Parathyroid adenoma (tissue), 2 donors: Measurements from ENCODE around the gene DEPDC7.

ENCODE experiments used
- H2AFZ ChIP-seq: fragments of 300-600 bp; sonication (generic); one replicate; pipeline ENCODE4 v1.7.0; 2017; ENCODE audit warnings: antibody characterized with exemption, mild to moderate bottlenecking
- H3K27ac ChIP-seq: fragments of 300-600 bp; sonication (generic); one replicate; pipeline ENCODE4 v1.7.0; 2017
- H3K27me3 ChIP-seq: fragments of 300-600 bp; sonication (generic); one replicate; pipeline ENCODE4 v1.7.0; 2017; ENCODE audit warnings: low read length; ENCODE audit not compliant: control insufficient read depth, insufficient read depth
- H3K36me3 ChIP-seq: fragments of 300-600 bp; sonication (generic); one replicate; pipeline ENCODE4 v1.7.0; 2017; ENCODE audit warnings: low read length; ENCODE audit not compliant: control insufficient read depth, insufficient read depth
- H3K4me1 ChIP-seq: fragments of 300-600 bp; sonication (generic); one replicate; pipeline ENCODE4 v1.7.0; 2017; ENCODE audit warnings: control low read depth
- H3K4me2 ChIP-seq: fragments of 300-600 bp; sonication (generic); one replicate; pipeline ENCODE4 v1.7.0; 2017; ENCODE audit warnings: low read length
- H3K4me3 ChIP-seq: fragments of 300-600 bp; sonication (generic); one replicate; pipeline ENCODE4 v1.7.0; 2017; ENCODE audit warnings: low read depth, low read length
- H3K79me2 ChIP-seq: fragments of 300-600 bp; sonication (generic); one replicate; pipeline ENCODE4 v1.7.0; 2017; ENCODE audit warnings: control low read depth
- H3K9ac ChIP-seq: fragments of 300-600 bp; sonication (generic); one replicate; pipeline ENCODE4 v1.7.0; 2017; ENCODE audit warnings: mild to moderate bottlenecking
- H3K9me3 ChIP-seq: fragments of 300-600 bp; sonication (generic); one replicate; pipeline ENCODE4 v1.7.0; 2017; ENCODE audit warnings: low read length; ENCODE audit not compliant: control insufficient read depth
- TF ChIP-seq, protein P1 (sequence below): fragments of 300-600 bp; sonication (generic); IDR thresholded peaks from one replicate; pipeline ENCODE4 v1.7.0; 2017; ENCODE audit warnings: antibody characterized with exemption, mild to moderate bottlenecking
- donor health status: primary hyperparathyroidism.

DEPDC7 gene

DNA sequence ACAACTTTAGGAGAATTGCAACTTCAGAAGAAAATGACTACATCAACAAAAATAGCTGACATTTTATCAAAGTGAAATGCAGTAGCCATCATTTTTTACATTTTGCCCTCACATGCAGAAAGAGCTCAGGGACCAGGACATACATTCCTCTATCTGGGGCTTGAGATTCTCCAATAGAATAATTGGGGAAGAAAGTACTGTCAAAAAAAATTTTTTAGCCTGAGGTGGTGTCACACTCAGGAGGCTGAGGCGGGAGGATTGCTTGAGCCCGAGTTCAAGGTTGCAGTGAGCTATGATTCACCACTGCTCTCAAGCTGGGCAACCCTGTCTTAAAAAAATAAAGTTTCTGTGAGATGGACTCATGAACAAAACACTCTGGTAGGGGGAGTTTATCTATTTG lies 32.2 kb upstream of the DEPDC7 start:
- Histone ChIP-seq H3K9ac (no peak overlapping the region), H2AFZ (no peak overlapping the region), H3K4me1 (no peaks in the 10 kb centered on the region), H3K36me3 (no peaks in the 10 kb centered on the region), H3K4me2 (no peak overlapping the region), H3K4me3 (no peak overlapping the region), H3K27me3 (no peaks in the 10 kb centered on the region), H3K27ac (no peak overlapping the region), H3K79me2 (no peaks in the 10 kb centered on the region), H3K9me3 (no peaks in the 10 kb centered on the region)
- TF ChIP-seq, protein P1, sequence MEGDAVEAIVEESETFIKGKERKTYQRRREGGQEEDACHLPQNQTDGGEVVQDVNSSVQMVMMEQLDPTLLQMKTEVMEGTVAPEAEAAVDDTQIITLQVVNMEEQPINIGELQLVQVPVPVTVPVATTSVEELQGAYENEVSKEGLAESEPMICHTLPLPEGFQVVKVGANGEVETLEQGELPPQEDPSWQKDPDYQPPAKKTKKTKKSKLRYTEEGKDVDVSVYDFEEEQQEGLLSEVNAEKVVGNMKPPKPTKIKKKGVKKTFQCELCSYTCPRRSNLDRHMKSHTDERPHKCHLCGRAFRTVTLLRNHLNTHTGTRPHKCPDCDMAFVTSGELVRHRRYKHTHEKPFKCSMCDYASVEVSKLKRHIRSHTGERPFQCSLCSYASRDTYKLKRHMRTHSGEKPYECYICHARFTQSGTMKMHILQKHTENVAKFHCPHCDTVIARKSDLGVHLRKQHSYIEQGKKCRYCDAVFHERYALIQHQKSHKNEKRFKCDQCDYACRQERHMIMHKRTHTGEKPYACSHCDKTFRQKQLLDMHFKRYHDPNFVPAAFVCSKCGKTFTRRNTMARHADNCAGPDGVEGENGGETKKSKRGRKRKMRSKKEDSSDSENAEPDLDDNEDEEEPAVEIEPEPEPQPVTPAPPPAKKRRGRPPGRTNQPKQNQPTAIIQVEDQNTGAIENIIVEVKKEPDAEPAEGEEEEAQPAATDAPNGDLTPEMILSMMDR: no peak

- no peaks in the 10 kb centered on the region for H3K36me3 ChIP-seq
- no peaks in the 10 kb centered on the region for H3K27me3 ChIP-seq
- H3K4me2 ChIP-seq: no peak overlapping the region
- no peaks in the 10 kb centered on the region for H3K9me3 ChIP-seq
- TF ChIP-seq, protein P1: no peak
- H3K27ac ChIP-seq: no peak overlapping the region
- H2AFZ ChIP-seq: no peak overlapping the region
- no peaks in the 10 kb centered on the region for H3K4me1 ChIP-seq
- H3K9ac ChIP-seq: no peak overlapping the region
- no peaks in the 10 kb centered on the region for H3K79me2 ChIP-seq
- H3K4me3 ChIP-seq: no peak overlapping the region
Measured at GRCh38 chr11:32985600-32985999, 30.1 kb upstream of the DEPDC7 start.

DNA sequence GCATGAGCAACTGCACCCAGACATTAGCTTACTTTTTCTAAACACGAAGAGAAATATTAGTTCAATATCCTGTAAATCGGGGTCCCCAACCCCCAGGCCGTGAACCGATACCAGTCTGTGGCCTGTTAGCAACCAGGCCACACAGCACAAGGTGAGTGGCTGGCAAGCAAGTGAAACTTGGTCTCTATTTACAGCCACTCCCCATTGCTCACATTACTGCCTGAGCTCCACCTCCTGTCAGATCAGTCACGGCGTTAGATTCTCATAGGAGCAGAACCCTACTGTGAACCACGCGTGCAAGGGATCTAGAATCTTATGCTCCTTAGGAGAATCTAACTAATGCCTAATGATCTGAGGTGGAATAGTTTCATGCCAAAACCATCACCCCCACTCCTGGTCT lies 27.8 kb upstream of the DEPDC7 start:
- Histone ChIP-seq H3K4me1 (no peaks in the 10 kb centered on the region), H3K79me2 (no peaks in the 10 kb centered on the region), H3K9me3 (no peaks in the 10 kb centered on the region), H3K36me3 (no peaks in the 10 kb centered on the region), H2AFZ (peak overlapping the region; percentile 22), H3K4me2 (no peak overlapping the region), H3K27ac (no peak overlapping the region), H3K27me3 (no peaks in the 10 kb centered on the region), H3K9ac (no peak overlapping the region), H3K4me3 (no peak overlapping the region)
- TF ChIP-seq, protein P1: no peak

GRCh38 chr11:32990481-32990880 lies 25.2 kb upstream of the DEPDC7 start:
- no peak overlapping the region for H3K27ac ChIP-seq
- no peaks in the 10 kb centered on the region for H3K79me2 ChIP-seq
- TF ChIP-seq, protein P1: no peak
- H3K27me3 ChIP-seq: no peaks in the 10 kb centered on the region
- no peaks in the 10 kb centered on the region for H3K36me3 ChIP-seq
- no peak overlapping the region for H3K9ac ChIP-seq
- no peak overlapping the region for H3K4me2 ChIP-seq
- no peaks in the 10 kb centered on the region for H3K9me3 ChIP-seq
- no peaks in the 10 kb centered on the region for H3K4me1 ChIP-seq
- no peak overlapping the region for H2AFZ ChIP-seq
- H3K4me3 ChIP-seq: no peak overlapping the region

- H3K27me3 ChIP-seq: no peaks in the 10 kb centered on the region
- TF ChIP-seq, protein P1: no peak
- no peaks in the 10 kb centered on the region for H3K9me3 ChIP-seq
- H3K4me3 ChIP-seq: no peak overlapping the region
- H3K4me2 ChIP-seq: no peak overlapping the region
- no peak overlapping the region for H2AFZ ChIP-seq
- H3K79me2 ChIP-seq: no peaks in the 10 kb centered on the region
- H3K27ac ChIP-seq: no peak overlapping the region
- no peaks in the 10 kb centered on the region for H3K36me3 ChIP-seq
- no peaks in the 10 kb centered on the region for H3K4me1 ChIP-seq
- no peak overlapping the region for H3K9ac ChIP-seq
Measured at GRCh38 chr11:32991427-32991826, 24.3 kb upstream of the DEPDC7 start.
